Stimulated activated CD8-positive, alpha-beta memory T cell treated with anti-CD3 and anti-CD28 coated beads, Interleukin-4, amount 100 ng/mL, for 1 hour (primary cell): ENCODE measurements around the gene PES1.
"Not testable (repeated sequence)": the region's sequence is repeated elsewhere in the genome, so short reads cannot be mapped to it uniquely, and the experiment has no call there.

Experiments used
- DNase-seq, 2 donors: peaks; one replicate each; pipeline ENCODE4 v3.0.0-alpha.2; 2020; ENCODE audit warnings: low read depth in 2 of 2, low spot score in 1 of 2

Gene PES1

GRCh38 chr22:30609260-30610185, 17.8 kb upstream of the PES1 start:
- no peak for DNase-seq

- DNase-seq: no peak
Measured at GRCh38 chr22:30607939-30608338, 16.2 kb upstream of the PES1 start.

- no peak for DNase-seq
Measured at GRCh38 chr22:30607300-30607930, 15.7 kb upstream of the PES1 start.

GRCh38 chr22:30606455-30607299, 15.0 kb upstream of the PES1 start, which contains the start of gene TCN2:
TSS of gene TCN2 (plus strand) at chr22:30607174. CDS start at chr22:30607332, 158 bp downstream.
- no peak for DNase-seq

- DNase-seq: no peak
Measured at GRCh38 chr22:30605449-30606110, 13.9 kb upstream of the PES1 start.

GRCh38 chr22:30604723-30605122, 13.0 kb upstream of the PES1 start:
- no peak for DNase-seq

- no peak for DNase-seq
Measured at GRCh38 chr22:30603801-30604200, 12.1 kb upstream of the PES1 start.

- DNase-seq: no peak
Measured at GRCh38 chr22:30602049-30602448, 10.3 kb upstream of the PES1 start.

- no peak for DNase-seq
Measured at GRCh38 chr22:30601464-30601863, 9.8 kb upstream of the PES1 start.

GRCh38 chr22:30600921-30601320, 9.2 kb upstream of the PES1 start:
- DNase-seq: no peak

- DNase-seq: no peak
Measured at GRCh38 chr22:30598986-30599385, 7.3 kb upstream of the PES1 start.

GRCh38 chr22:30596886-30597285, 5.2 kb upstream of the PES1 start:
- no peak for DNase-seq

GRCh38 chr22:30596199-30596598, 4.5 kb upstream of the PES1 start:
- no peak for DNase-seq

GRCh38 chr22:30592360-30592713, 627 bp upstream of the PES1 start:
- not testable (repeated sequence) for DNase-seq

GRCh38 chr22:30591191-30591587, 521 bp downstream of the PES1 start:
- DNase-seq: no peak

- DNase-seq: no peak
Measured at GRCh38 chr22:30586414-30586813, 5.3 kb downstream of the PES1 start.

GRCh38 chr22:30584441-30584840, 7.3 kb downstream of the PES1 start:
- DNase-seq: no peak

GRCh38 chr22:30582788-30583545, 8.7 kb downstream of the PES1 start:
- DNase-seq: no peak

GRCh38 chr22:30582051-30582450, 9.7 kb downstream of the PES1 start:
- no peak for DNase-seq

- DNase-seq: no peak
Measured at GRCh38 chr22:30580896-30581295, 10.8 kb downstream of the PES1 start.
